HepG2 (cell line): ENCODE data around the gene PVR. TPM values are rescaled to one million over a fixed set of nuclear protein-coding genes. Genes with fewer than 3 reads are reported as not detected.

Experiments
- FOSL2 ChIP-seq: sonication (generic); formaldehyde crosslinking; IDR thresholded peaks from 2 replicates; pipeline ENCODE4 v1.4.0; 2020; ENCODE audit warnings: missing genetic modification reagents
- MEF2D ChIP-seq: sonication (generic); formaldehyde crosslinking; IDR thresholded peaks from 2 replicates; pipeline ENCODE4 v1.5.1; 2020; ENCODE audit warnings: mild to moderate bottlenecking, missing genetic modification reagents
- MTA1 ChIP-seq: sonication (generic); formaldehyde crosslinking; IDR thresholded peaks from 2 replicates; pipeline ENCODE4 v1.4.0; 2020; ENCODE audit warnings: missing genetic modification reagents, mild to moderate bottlenecking, borderline replicate concordance
- MXI1 ChIP-seq: IDR thresholded peaks from 3 replicates; pipeline ENCODE4 v1.6.1; 2012; ENCODE audit warnings: low read depth, low read length, inconsistent platforms, borderline replicate concordance
- REPIN1 ChIP-seq: sonication (generic); formaldehyde crosslinking; IDR thresholded peaks from 2 replicates; pipeline ENCODE4 v1.8.0; 2022; ENCODE audit warnings: missing genetic modification reagents, low read depth, mild to moderate bottlenecking, borderline replicate concordance
- SALL1 ChIP-seq: sonication (generic); formaldehyde crosslinking; IDR thresholded peaks from 2 replicates; pipeline ENCODE4 v1.8.0; 2022; ENCODE audit warnings: mild to moderate bottlenecking, missing genetic modification reagents
- ZBTB38 ChIP-seq: sonication (generic); formaldehyde crosslinking; IDR thresholded peaks from 2 replicates; pipeline ENCODE4 v1.5.1; 2020; ENCODE audit warnings: mild to moderate bottlenecking, missing genetic modification reagents
- ZMYM4 ChIP-seq: sonication (generic); formaldehyde crosslinking; IDR thresholded peaks from 2 replicates; pipeline ENCODE4 v1.8.1; 2023; ENCODE audit warnings: mild to moderate bottlenecking, missing genetic modification reagents
- ZNF317 ChIP-seq: sonication (generic); formaldehyde crosslinking; IDR thresholded peaks from 2 replicates; pipeline ENCODE4 v1.5.0; 2020; ENCODE audit warnings: mild to moderate bottlenecking, missing genetic modification reagents
- ZNF329 ChIP-seq: sonication (generic); formaldehyde crosslinking; IDR thresholded peaks from 2 replicates; pipeline ENCODE4 v1.9.0; 2021; ENCODE audit warnings: low read depth, mild to moderate bottlenecking, missing genetic modification reagents
- ZNF350 ChIP-seq: sonication (generic); formaldehyde crosslinking; IDR thresholded peaks from 2 replicates; pipeline ENCODE4 v1.4.0; 2020; ENCODE audit warnings: mild to moderate bottlenecking, low read depth, missing genetic modification reagents, borderline replicate concordance
- ZNF441 ChIP-seq: sonication (generic); formaldehyde crosslinking; IDR thresholded peaks from 2 replicates; pipeline ENCODE4 v1.7.0; 2021; ENCODE audit warnings: missing genetic modification reagents, borderline replicate concordance
- ZNF552 ChIP-seq: sonication (generic); formaldehyde crosslinking; IDR thresholded peaks from 2 replicates; pipeline ENCODE4 v1.9.0; 2022; ENCODE audit warnings: missing genetic modification reagents, mild to moderate bottlenecking, borderline replicate concordance
- polyA plus RNA-seq, 8 experiments: library from polyadenylated mRNA; depleted of rRNA in 3 of 8; stranded (reverse) in 7 of 8; unstranded in 1 of 8; fragments of >200 nt; fragmentation: Illumina TruSeq in 4 of 8; extraction: Trizol in 4 of 8; gene quantifications; 2 replicates each; pipeline versions ENCODE4 v1.2.1 to v1.2.3, GENCODE V29; 2011 to 2016; ENCODE audit warnings: low read depth in 4 of 8, missing spikeins in 1 of 8, mixed read lengths in 1 of 8; ENCODE audit not compliant: insufficient read depth in 1 of 8
- total RNA-seq, 5 experiments: library from RNA; depleted of rRNA; stranded (reverse); fragments of >200 nt; fragmentation: Illumina TruSeq; extraction: Trizol; gene quantifications; 2 replicates each; pipeline ENCODE4 v1.2.3, GENCODE V29; 2016; ENCODE audit warnings: low read depth in 1 of 5
- TF ChIP-seq, protein P1 (sequence below): sonication (generic); formaldehyde crosslinking; IDR thresholded peaks from 2 replicates; pipeline ENCODE4 v1.4.0; 2020; ENCODE audit warnings: missing genetic modification reagents, mild to moderate bottlenecking, borderline replicate concordance
- TF ChIP-seq, protein P2 (sequence below): IDR thresholded peaks from 2 replicates; pipeline ENCODE4 v1.4.0; 2020; ENCODE audit warnings: mild to moderate bottlenecking, missing genetic modification reagents
- TF ChIP-seq, protein P3 (sequence below): sonication (generic); formaldehyde crosslinking; IDR thresholded peaks from 2 replicates; pipeline ENCODE4 v1.9.0; 2021; ENCODE audit warnings: missing genetic modification reagents, borderline replicate concordance

The PVR gene
- total and polyA plus RNA-seq, 2 of the 13 experiments (the other 11 are each of a cell fraction or from before 2014, with no cell fraction given), result 43.4 to 46.6 TPM

DNA sequence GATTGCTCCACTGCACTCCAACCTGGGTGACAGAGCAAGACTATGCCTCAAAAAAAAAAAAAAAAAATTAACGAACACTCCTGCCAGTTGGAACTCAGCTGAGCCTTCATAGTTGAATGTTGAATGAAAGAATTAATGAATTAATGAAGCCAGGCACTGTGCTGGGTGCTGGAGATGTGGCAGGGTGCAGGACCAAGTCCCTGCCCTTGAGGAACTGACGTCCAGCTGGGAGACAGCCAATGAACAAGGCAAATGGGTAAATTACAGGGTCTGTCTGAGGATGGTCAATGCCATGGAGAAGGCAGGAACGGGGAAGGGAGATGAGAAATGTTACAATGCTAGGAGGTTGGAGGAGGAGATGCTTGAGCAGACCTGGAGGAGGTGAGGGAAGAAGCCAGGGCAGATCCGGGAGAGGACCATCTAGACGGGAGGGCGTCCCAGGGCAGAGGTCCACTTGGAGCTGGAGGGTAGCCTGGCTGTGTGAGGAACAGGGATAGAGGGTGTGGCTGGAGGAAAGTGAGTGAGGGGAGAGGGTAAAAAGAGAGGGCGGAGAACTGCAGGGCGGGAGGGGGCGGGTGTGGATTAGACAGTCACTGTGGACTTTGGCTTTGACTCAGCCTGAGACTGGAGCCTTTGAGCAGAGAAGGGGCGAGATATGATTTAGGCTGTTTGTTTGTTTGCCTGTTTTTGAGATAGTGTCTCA lies 47.1 kb upstream of the PVR start (continued):
- TF ChIP-seq, protein P1, sequence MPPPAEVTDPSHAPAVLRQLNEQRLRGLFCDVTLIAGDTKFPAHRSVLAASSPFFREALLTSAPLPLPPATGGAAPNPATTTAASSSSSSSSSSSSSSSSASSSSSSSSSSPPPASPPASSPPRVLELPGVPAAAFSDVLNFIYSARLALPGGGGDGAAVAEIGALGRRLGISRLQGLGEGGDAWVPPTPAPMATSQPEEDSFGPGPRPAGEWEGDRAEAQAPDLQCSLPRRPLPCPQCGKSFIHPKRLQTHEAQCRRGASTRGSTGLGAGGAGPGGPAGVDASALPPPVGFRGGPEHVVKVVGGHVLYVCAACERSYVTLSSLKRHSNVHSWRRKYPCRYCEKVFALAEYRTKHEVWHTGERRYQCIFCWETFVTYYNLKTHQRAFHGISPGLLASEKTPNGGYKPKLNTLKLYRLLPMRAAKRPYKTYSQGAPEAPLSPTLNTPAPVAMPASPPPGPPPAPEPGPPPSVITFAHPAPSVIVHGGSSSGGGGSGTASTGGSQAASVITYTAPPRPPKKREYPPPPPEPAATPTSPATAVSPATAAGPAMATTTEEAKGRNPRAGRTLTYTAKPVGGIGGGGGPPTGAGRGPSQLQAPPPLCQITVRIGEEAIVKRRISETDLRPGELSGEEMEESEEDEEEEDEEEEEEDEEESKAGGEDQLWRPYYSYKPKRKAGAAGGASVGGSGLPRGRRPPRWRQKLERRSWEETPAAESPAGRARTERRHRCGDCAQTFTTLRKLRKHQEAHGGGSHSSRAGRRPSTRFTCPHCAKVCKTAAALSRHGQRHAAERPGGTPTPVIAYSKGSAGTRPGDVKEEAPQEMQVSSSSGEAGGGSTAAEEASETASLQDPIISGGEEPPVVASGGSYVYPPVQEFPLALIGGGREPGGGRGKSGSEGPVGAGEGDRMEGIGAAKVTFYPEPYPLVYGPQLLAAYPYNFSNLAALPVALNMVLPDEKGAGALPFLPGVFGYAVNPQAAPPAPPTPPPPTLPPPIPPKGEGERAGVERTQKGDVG, result no peak
- TF ChIP-seq ZMYM4 (CRISPR knock-in tag) (peak; percentile 35; the same call in 1 of the 2 replicates), ZNF329 (CRISPR knock-in tag) (no peak), ZBTB38 (CRISPR knock-in tag) (no peak), REPIN1 (CRISPR knock-in tag) (no peak), MEF2D (peak; percentile 49; the same call in 1 of the 2 replicates), ZNF441 (peak; percentile 90; the same call in 1 of the 2 replicates), ZNF317 (CRISPR knock-in tag) (no peak), ZNF350 (CRISPR knock-in tag) (0 out of 2 replicates have a peak, but pooled peaks have one; percentile 30), SALL1 (CRISPR knock-in tag) (peak; percentile 78; the same call in 1 of the 2 replicates), ZNF552 (no peak), MXI1 (peak; percentile 29; the same call in 1 of the 3 replicates), FOSL2 (peak; percentile 75), MTA1 (CRISPR knock-in tag) (peak; percentile 42; the same call in 1 of the 2 replicates)
- TF ChIP-seq, protein P2, sequence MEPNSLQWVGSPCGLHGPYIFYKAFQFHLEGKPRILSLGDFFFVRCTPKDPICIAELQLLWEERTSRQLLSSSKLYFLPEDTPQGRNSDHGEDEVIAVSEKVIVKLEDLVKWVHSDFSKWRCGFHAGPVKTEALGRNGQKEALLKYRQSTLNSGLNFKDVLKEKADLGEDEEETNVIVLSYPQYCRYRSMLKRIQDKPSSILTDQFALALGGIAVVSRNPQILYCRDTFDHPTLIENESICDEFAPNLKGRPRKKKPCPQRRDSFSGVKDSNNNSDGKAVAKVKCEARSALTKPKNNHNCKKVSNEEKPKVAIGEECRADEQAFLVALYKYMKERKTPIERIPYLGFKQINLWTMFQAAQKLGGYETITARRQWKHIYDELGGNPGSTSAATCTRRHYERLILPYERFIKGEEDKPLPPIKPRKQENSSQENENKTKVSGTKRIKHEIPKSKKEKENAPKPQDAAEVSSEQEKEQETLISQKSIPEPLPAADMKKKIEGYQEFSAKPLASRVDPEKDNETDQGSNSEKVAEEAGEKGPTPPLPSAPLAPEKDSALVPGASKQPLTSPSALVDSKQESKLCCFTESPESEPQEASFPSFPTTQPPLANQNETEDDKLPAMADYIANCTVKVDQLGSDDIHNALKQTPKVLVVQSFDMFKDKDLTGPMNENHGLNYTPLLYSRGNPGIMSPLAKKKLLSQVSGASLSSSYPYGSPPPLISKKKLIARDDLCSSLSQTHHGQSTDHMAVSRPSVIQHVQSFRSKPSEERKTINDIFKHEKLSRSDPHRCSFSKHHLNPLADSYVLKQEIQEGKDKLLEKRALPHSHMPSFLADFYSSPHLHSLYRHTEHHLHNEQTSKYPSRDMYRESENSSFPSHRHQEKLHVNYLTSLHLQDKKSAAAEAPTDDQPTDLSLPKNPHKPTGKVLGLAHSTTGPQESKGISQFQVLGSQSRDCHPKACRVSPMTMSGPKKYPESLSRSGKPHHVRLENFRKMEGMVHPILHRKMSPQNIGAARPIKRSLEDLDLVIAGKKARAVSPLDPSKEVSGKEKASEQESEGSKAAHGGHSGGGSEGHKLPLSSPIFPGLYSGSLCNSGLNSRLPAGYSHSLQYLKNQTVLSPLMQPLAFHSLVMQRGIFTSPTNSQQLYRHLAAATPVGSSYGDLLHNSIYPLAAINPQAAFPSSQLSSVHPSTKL, result peak; percentile 60; the same call in 1 of the 2 replicates
- TF ChIP-seq, protein P3, sequence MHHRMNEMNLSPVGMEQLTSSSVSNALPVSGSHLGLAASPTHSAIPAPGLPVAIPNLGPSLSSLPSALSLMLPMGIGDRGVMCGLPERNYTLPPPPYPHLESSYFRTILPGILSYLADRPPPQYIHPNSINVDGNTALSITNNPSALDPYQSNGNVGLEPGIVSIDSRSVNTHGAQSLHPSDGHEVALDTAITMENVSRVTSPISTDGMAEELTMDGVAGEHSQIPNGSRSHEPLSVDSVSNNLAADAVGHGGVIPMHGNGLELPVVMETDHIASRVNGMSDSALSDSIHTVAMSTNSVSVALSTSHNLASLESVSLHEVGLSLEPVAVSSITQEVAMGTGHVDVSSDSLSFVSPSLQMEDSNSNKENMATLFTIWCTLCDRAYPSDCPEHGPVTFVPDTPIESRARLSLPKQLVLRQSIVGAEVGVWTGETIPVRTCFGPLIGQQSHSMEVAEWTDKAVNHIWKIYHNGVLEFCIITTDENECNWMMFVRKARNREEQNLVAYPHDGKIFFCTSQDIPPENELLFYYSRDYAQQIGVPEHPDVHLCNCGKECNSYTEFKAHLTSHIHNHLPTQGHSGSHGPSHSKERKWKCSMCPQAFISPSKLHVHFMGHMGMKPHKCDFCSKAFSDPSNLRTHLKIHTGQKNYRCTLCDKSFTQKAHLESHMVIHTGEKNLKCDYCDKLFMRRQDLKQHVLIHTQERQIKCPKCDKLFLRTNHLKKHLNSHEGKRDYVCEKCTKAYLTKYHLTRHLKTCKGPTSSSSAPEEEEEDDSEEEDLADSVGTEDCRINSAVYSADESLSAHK (CRISPR knock-in tag), result no peak
